HG03565 (cell line): ENCODE results near the gene PACSIN2.
"Not testable (repeated sequence)": the region's sequence is repeated elsewhere in the genome, so short reads cannot be mapped to it uniquely, and the experiment has no call there.

Experiments used
- ATAC-seq: cut with Tn5 transposase; IDR thresholded peaks from one replicate; pipeline ENCODE4 v1.9.1; 2021; ENCODE audit warnings: mild to moderate bottlenecking, moderate library complexity; ENCODE audit not compliant: unreplicated experiment

Gene PACSIN2

GRCh38 chr22:42947211-42947990, 67.5 kb downstream of the PACSIN2 start:
- no peak for ATAC-seq

- no peak for ATAC-seq
Measured at GRCh38 chr22:42946546-42947198, 68.3 kb downstream of the PACSIN2 start.

GRCh38 chr22:42945736-42946135, 69.2 kb downstream of the PACSIN2 start:
- ATAC-seq, result no peak

GRCh38 chr22:42945027-42945426, 69.9 kb downstream of the PACSIN2 start:
- ATAC-seq, result no peak

- ATAC-seq, result no peak
Measured at GRCh38 chr22:42944409-42944808, 70.5 kb downstream of the PACSIN2 start.

- ATAC-seq, result no peak
Measured at GRCh38 chr22:42943981-42944380, 71.0 kb downstream of the PACSIN2 start.

GRCh38 chr22:42942351-42942750, 72.6 kb downstream of the PACSIN2 start:
- no peak for ATAC-seq

GRCh38 chr22:42939941-42940653, 74.9 kb downstream of the PACSIN2 start:
- ATAC-seq, result no peak

GRCh38 chr22:42939451-42939881, 75.5 kb downstream of the PACSIN2 start:
- no peak for ATAC-seq

- no peak for ATAC-seq
Measured at GRCh38 chr22:42938976-42939375, 76.0 kb downstream of the PACSIN2 start.

GRCh38 chr22:42938449-42938848, 76.5 kb downstream of the PACSIN2 start:
- ATAC-seq, result no peak

GRCh38 chr22:42937164-42937843, 77.6 kb downstream of the PACSIN2 start:
- ATAC-seq, result no peak

- ATAC-seq, result not testable (repeated sequence)
Measured at GRCh38 chr22:42936680-42937079, 78.3 kb downstream of the PACSIN2 start.

GRCh38 chr22:42934338-42934737, 80.6 kb downstream of the PACSIN2 start:
- no peak for ATAC-seq

- no peak for ATAC-seq
Measured at GRCh38 chr22:42933485-42934091, 81.4 kb downstream of the PACSIN2 start.

GRCh38 chr22:42932857-42933484, 82.0 kb downstream of the PACSIN2 start:
- no peak for ATAC-seq

GRCh38 chr22:42932197-42932519, 82.8 kb downstream of the PACSIN2 start:
- ATAC-seq, result no peak

- ATAC-seq, result no peak
Measured at GRCh38 chr22:42931421-42932196, 83.3 kb downstream of the PACSIN2 start.

- no peak for ATAC-seq
Measured at GRCh38 chr22:42930810-42931420, 84.0 kb downstream of the PACSIN2 start.
